ENCODE results near the gene MCM5. TPM values are rescaled to one million over a fixed set of nuclear protein-coding genes. Genes with fewer than 3 reads are reported as not detected.

Gene MCM5
- total RNA-seq, 2 experiments from 2014 or later, result 21.6 to 22.6 TPM

- ATAC-seq (ENCODE audit: poor library complexity), result no peak
- H3K27ac Mint-ChIP-seq, result no peak overlapping the region
- Histone ChIP-seq H3K4me1 (ENCODE audit: insufficient read depth, low read length) (peaks cover 32% of the 10 kb centered on the region), H3K4me3 (ENCODE audit: low read length) (no peak overlapping the region), H3K27me3 (ENCODE audit: control insufficient read depth in 1 of 2, insufficient read depth in 2 of 2, low read length in 2 of 2) (no peaks in the 10 kb centered on the region), H3K36me3 (ENCODE audit: insufficient read depth, low read length) (peaks cover 40% of the 10 kb centered on the region), H3K9me3 (ENCODE audit: control insufficient read depth in 1 of 2, insufficient read depth in 1 of 2, low read length in 2 of 2) (no peaks in the 10 kb centered on the region), H3K27ac (ENCODE audit: low read depth in 1 of 2, low read length in 2 of 2) (no peak overlapping the region)
- no peak for TF ChIP-seq CTCF (IDR thresholded peaks at IDR 0.05)
- peaks cover 83% of the 10 kb centered on the region for H3K36me3 Mint-ChIP-seq (ENCODE audit: low read depth)
- no peak for DNase-seq
- H3K4me1 Mint-ChIP-seq (ENCODE audit: low read depth), result peaks cover 18% of the 10 kb centered on the region
- CTCF ChIA-PET, result no interaction called here
- H3K27me3 Mint-ChIP-seq, result no peaks in the 10 kb centered on the region
- H3K9me3 Mint-ChIP-seq, result no peaks in the 10 kb centered on the region
- H3K4me3 Mint-ChIP-seq, result no peak overlapping the region
- POLR2A ChIA-PET, result no interaction called here
- intact Hi-C loops (cut with DNase I, micrococcal nuclease), result no loop called here
These were observed 4.2 kb downstream of the MCM5 start for GRCh38 chr22:35404176-35404575.

GRCh38 chr22:35406443-35406842 is 6.5 kb downstream of the MCM5 start:
- ATAC-seq (ENCODE audit: poor library complexity) (no peak), DNase-seq (no peak)
- peaks cover 62% of the 10 kb centered on the region for H3K36me3 ChIP-seq (ENCODE audit: insufficient read depth, low read length)
- H3K4me1 Mint-ChIP-seq (ENCODE audit: low read depth), result peaks cover 2% of the 10 kb centered on the region
- intact Hi-C loops (cut with DNase I, micrococcal nuclease), result no loop called here
- H3K27me3 ChIP-seq (ENCODE audit: control insufficient read depth in 1 of 2, insufficient read depth in 2 of 2, low read length in 2 of 2), result no peaks in the 10 kb centered on the region
- H3K9me3 ChIP-seq (ENCODE audit: control insufficient read depth in 1 of 2, insufficient read depth in 1 of 2, low read length in 2 of 2), result no peaks in the 10 kb centered on the region
- no peak overlapping the region for H3K4me3 ChIP-seq (ENCODE audit: low read length)
- no peak for TF ChIP-seq CTCF (IDR thresholded peaks at IDR 0.05)
- no peaks in the 10 kb centered on the region for H3K9me3 Mint-ChIP-seq
- CTCF ChIA-PET, result no interaction called here
- no peak overlapping the region for H3K27ac ChIP-seq (ENCODE audit: low read depth in 1 of 2, low read length in 2 of 2)
- peaks cover 13% of the 10 kb centered on the region for H3K4me1 ChIP-seq (ENCODE audit: insufficient read depth, low read length)
- no peaks in the 10 kb centered on the region for H3K27me3 Mint-ChIP-seq
- no peak overlapping the region for H3K4me3 Mint-ChIP-seq
- POLR2A ChIA-PET, result no interaction called here
- no peak overlapping the region for H3K27ac Mint-ChIP-seq
- peaks cover 88% of the 10 kb centered on the region for H3K36me3 Mint-ChIP-seq (ENCODE audit: low read depth)

GRCh38 chr22:35407362-35407761 is 7.4 kb downstream of the MCM5 start:
- Histone ChIP-seq H3K27me3 (ENCODE audit: control insufficient read depth in 1 of 2, insufficient read depth in 2 of 2, low read length in 2 of 2) (no peaks in the 10 kb centered on the region), H3K9me3 (ENCODE audit: control insufficient read depth in 1 of 2, insufficient read depth in 1 of 2, low read length in 2 of 2) (no peaks in the 10 kb centered on the region), H3K27ac (ENCODE audit: low read depth in 1 of 2, low read length in 2 of 2) (no peak overlapping the region), H3K4me1 (ENCODE audit: insufficient read depth, low read length) (peaks cover 7% of the 10 kb centered on the region), H3K36me3 (ENCODE audit: insufficient read depth, low read length) (peaks cover 71% of the 10 kb centered on the region), H3K4me3 (ENCODE audit: low read length) (no peak overlapping the region)
- intact Hi-C loops (cut with DNase I, micrococcal nuclease), result no loop called here
- DNase-seq, result no peak
- ChIA-PET POLR2A (no interaction called here), CTCF (no interaction called here)
- no peak for TF ChIP-seq CTCF (IDR thresholded peaks at IDR 0.05)
- H3K4me1 Mint-ChIP-seq (ENCODE audit: low read depth), result no peaks in the 10 kb centered on the region
- no peak for ATAC-seq (ENCODE audit: poor library complexity)
- no peak overlapping the region for H3K4me3 Mint-ChIP-seq
- H3K27me3 Mint-ChIP-seq, result no peaks in the 10 kb centered on the region
- no peaks in the 10 kb centered on the region for H3K9me3 Mint-ChIP-seq
- peaks cover 95% of the 10 kb centered on the region for H3K36me3 Mint-ChIP-seq (ENCODE audit: low read depth)
- no peak overlapping the region for H3K27ac Mint-ChIP-seq

Measured in CD4-positive, alpha-beta T cell (primary cell).